Iris pigment epithelial cell (primary cell): Measurements from ENCODE around the gene NELFE.

ENCODE experiments used
- DNase-seq: peaks from one replicate; pipeline ENCODE4 v3.0.0-alpha.2; 2011; ENCODE audit warnings: low read depth

Gene NELFE

DNA sequence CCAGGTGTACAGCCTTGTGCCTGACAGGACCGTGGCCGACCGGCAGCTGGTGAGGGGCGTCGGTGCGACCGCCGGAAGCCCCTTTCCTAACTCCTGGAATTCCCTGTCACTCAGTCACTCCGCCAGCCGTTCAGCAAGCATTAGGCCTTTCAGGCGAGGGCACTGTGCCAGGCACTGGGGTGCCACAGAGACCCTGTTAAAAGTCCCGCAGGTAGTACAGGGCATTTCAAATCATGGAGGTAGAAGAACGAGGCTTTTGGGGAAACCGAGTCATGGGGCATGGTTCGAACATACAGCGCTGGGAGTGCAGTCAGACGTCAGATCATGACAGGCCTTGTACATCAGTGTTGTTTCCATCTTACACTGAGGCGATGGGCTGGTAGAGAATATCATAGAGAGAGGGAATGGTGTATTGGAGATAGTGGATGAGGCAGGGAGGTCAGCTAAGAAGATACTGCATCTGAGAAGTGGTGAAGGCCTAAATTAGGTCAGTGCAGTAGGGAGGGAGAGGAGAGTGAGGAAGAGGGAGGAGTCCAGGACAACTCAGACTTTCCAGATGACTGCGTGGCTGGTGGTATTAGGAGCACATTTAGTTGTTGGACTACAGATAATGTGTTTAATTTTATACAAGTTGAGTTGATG, 14.1 kb upstream of the NELFE start:
- DNase-seq, result peak; percentile 80

DNA sequence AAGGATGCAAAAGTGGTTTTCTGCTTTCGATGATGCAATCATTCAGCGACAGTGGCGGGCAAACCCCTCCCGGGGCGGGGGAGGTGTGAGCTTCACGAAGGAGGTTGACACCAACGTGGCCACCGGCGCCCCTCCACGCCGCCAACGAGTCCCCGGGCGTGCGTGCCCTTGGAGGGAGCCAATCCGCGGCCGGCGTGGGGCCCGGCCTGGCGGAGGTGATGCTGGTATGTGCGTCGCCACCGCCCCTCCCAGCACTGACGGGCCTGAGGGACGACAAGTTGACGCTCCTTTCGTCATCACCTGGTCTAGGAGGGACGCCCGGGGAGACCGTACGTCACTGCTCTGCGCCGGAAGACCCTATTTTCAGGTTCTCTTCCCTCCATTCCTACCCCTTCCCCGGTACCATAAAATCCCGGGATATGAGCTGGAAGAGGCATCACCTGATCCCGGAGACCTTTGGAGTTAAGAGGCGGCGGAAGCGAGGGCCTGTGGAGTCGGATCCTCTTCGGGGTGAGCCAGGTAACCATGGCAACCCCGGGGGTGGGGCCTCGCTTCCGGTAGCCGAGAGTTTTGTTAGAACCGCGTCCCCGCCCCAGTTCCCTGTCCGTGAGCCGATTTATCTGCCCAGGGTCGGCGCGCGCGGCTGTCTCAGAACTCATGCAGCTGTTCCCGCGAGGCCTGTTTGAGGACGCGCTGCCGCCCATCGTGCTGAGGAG, 13.4 kb upstream of the NELFE start, which contains the start of gene DXO:
DXO (minus strand) TSS at position 146 of the 716 bp plus-strand sequence. CDS start 463 bp downstream, outside the sequence.
- peak; percentile 99 for DNase-seq

DNA sequence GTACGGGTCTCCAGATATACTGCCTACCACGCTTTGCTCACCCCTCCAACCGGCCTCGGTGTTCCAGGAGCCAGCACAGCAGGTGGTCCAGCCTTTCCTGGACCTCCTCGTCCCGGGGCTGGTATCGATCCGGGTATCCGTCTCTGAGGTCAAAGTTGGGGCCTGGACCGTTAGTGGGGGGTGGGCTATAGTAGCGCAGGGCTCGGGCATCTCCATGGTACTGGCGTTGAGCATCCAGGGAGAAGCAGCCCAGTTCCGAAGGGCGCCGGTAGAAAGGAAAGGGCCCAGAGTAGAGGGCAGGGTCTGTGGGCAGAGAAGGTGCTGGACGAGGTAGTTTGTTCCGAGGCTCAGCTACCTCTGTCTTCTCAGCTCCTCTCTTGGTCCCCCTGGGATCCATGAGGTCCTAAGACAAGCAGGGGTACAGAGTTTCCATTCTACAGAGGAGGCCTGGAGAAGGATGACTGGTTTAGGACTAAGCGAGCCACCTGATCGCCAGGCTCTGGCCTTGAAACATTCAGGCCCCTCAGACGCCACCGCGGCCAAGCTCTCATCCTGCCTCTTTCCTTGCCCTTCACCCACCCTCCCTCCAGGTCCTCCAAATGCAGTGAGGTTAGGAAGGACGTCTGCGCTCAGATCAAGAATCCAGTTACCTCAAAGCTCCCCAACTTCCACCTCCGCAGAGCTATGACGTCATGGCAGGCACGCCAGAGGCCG, 12.7 kb upstream of the NELFE start:
- DNase-seq, result no peak

DNA sequence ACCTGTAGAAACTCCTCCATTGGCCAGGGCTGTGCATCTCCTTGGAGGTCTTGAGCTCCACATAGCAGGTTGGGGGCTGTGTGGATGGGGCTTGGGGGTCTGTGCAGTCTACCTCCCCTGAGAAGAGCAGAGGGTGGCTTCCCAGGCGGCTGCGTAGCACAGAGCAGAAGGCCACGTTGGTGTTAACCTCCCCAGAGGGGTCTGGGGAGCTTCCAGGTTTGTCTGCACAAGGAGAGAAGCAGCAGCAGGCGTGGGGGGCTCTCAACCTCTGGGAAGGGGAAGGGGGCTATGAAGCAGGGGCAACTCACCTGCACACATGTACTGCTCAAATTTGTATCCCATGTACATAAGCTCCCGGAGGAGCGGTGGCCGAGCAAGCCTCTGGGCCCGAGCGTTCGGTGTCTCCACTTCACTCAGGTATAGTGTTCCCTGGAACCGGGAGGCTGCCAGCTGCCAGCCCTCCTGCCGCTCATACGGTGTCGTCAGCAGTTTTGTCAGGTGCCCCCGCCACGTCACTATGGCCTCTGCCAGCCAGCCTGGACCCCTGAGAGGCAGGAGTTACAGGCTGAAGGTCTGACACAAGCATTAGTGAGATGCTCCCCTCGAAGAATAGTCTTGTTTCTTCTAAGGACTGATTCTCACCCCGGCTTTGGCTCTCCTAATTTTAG, 12.0 kb upstream of the NELFE start:
- no peak for DNase-seq

DNA sequence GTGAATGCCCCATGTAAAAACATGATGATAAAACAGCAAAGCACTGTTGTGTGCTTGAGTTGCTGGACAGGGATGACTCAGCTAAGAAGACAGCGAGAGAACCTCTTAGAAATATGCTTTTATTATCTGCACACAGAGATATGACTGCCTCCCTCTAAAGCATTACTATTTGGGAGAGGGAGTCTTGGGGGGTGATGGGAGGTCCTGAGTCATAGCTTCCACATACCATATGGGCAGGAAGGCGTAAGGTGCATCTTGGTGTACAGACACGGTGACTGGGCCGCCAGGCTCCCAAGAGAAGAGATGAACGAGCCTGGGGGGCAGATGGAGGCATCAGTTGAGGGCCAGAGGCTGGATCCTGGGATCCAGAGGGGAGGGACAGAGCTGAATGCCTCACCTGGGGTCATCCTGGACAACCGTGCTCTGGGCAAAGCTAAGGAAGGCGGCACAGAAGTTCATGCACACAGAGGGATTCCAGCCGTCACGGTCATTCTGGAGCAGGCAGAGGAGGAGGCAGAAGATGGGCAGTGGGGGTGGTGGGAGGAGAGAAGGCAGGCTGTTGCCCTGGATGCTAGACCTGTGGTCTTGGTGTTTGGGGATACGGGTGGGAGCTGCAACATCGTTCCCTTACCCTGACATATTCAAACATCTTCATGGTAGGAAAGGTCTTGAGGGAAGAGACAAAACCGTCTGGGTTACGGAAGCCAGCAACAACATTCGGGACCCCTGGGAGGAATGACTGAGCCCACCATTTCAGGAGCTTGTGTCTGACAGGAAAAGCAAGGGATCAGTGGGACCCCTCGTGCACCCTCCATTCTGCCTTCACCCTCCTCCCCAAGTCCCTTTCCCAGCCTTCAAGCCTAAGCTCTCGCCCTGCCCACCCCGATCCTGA, 11.2 kb upstream of the NELFE start:
- DNase-seq, result peak; percentile 68

DNA sequence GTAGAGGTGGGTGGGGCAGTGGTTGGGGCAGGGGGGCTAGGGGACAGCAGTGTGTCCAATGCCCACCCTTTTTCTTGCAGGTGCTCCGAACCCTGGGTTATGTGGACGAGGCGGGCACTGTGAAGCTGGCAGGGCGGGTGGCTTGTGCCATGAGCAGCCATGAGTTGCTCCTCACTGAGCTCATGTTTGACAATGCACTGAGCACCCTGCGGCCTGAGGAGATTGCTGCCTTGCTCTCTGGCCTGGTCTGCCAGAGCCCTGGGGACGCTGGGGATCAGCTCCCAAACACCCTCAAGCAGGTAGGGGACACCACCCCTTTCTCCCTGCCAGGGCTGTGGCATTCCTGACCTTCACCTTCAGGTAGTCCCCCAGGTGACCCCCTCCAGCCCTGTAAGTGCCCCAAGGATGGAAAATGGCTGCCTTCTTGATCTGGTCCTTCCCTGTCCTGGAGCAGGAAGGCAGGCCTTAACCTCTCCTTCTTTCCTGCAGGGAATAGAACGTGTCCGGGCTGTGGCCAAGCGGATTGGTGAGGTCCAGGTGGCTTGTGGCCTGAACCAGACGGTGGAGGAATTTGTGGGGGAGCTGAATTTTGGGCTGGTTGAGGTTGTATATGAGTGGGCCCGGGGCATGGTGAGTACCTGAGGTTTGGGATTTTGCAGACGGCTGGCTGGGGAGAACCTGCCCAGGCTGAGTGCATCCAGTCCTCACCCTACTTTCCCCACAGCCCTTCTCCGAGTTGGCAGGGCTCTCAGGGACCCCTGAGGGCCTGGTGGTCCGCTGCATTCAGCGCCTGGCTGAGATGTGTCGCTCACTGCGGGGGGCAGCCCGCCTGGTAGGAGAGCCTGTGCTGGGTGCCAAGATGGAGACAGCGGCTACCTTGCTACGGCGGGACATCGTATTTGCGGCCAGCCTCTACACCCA, 10.3 kb upstream of the NELFE start:
- DNase-seq, result no peak

DNA sequence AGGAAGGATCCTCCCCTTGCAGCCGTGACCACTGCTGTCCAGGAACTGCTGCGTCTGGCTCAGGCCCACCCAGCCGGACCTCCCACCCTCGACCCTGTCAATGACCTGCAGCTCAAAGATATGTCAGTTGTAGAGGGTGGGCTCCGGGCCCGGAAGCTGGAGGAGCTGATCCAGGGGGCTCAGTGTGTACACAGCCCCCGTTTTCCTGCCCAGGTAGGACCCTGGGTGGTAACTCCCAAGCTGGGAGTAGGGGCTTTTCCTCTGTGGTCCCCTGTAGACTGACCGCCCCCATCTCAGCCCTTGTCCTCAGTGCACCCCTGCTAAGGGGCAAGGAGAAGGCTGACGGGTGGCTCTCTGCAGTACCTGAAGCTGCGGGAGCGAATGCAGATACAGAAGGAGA, 9.6 kb upstream of the NELFE start:
- no peak for DNase-seq

DNA sequence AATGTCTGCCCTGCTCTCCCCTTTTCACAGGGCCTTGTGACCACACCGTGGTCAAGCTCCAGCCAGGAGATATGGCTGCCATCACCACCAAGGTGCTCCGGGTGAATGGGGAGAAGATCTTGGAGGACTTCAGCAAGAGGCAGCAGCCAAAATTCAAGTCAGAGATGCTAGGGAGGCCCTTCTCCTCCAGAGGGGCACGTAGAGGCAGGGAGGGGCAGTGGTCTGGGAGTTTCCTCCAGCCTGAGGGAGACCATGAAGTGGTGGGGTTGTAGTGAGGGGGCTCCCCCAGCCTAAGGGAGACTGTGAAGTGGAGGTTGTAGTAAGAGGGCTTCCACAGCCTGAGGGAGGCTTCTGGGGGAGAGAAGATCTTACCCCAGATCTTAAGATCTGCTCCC, 9.2 kb upstream of the NELFE start:
- DNase-seq, result no peak

DNA sequence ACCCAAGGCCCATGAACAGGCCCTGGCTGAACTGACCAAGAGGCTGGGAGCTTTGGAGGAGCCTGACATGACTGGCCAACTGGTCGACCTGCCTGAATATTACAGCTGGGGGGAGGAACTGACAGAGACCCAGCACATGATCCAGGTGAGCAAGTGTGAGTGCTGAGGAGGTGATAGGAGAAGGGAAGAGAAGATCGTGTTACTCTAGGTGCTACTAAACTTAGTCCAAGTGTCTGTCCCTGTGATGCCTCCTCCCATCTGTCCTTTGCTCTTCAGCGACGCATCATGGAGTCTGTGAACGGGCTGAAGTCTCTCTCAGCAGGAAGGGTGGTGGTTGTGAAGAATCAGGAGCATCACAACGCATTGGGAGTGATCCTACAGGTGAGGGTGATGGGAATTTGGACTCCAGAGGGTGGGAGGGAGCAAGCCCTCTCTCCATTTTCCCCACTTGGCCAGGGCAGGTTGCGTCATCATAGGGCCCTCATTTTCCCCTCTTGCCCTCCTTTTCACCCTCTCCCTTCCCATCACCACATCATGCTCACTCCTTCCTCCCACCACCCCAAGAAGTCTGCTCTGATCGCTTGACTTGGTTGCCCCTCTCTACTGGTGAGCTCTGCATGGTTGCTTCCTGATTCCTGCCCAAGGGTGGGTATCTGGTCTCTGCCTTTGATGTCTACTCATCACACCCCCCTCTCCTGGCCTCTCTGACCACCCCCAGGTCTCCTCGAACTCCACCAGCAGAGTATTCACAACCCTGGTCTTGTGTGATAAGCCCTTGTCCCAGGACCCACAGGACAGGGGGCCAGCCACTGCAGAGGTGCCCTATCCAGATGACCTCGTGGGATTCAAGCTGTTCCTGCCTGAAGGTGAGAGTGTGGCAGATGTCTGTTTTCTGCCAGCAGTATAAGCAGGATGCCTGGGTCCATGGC, 8.5 kb upstream of the NELFE start:
- DNase-seq, result no peak

DNA sequence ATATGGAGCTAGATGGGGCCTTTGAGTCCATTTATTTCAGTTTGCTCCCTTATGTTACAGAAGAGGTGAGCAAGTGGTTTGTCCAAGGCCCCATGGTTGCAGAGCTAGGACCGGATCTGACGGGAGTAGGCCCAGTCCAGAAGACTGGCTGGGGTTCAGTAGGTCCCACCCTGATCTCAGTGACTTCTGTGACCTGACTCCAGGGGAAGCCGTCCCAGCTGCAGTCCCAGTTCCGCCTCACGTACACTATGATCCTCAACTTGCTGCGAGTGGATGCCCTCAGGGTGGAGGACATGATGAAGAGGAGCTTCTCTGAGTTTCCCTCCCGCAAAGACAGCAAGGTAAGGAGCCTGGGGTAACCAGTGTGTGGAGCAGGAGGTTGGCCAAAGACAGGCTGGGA, 7.7 kb upstream of the NELFE start:
- DNase-seq, result no peak

DNA sequence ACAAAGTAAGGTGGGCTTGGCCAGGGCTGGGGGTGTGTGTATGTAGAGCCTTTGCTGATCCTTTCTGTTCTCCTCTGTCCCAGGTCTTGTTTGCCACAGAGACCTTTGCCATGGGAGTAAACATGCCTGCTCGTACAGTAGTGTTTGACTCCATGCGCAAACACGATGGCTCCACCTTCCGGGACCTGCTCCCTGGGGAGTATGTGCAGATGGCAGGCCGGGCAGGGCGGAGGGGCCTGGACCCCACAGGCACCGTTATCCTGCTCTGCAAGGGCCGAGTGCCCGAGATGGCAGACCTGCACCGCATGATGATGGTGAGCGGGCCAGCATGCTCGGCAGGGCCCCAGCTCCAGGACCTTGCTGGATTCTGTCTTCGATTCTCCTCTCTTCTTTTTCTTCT, 6.9 kb upstream of the NELFE start:
- no peak for DNase-seq

DNA sequence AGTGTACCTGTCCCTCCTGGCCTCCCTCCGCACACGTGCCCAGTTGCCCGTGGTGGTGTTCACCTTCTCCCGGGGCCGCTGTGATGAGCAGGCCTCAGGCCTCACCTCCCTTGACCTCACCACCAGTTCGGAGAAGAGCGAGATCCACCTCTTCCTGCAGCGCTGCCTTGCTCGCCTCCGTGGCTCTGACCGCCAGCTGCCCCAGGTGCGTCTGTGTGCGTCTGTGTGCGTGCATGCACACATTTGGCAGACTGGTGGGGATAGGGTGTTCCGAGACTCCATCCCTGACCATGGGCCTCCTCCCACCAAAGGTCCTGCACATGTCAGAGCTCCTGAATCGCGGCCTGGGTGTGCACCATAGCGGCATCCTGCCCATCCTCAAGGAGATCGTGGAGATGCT, 5.2 kb upstream of the NELFE start:
- no peak for DNase-seq

DNA sequence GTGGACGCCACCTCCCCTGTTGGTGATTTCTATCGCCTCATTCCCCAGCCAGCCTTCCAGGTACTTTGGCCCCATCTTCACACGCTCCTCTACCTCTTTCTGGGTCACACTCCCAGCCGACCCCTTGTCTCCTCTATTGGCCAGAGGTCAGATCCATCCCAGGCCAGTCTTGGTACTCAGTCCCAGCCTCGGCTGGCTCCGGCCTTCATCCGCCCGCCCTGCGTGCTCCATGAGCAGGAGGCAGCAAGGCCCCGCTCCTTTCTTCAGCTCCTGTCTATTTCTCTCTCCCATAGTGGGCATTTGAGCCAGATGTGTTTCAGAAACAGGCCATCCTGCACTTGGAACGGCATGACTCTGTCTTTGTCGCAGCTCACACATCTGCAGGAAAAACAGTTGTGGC, 2.8 kb upstream of the NELFE start:
- no peak for DNase-seq

DNA sequence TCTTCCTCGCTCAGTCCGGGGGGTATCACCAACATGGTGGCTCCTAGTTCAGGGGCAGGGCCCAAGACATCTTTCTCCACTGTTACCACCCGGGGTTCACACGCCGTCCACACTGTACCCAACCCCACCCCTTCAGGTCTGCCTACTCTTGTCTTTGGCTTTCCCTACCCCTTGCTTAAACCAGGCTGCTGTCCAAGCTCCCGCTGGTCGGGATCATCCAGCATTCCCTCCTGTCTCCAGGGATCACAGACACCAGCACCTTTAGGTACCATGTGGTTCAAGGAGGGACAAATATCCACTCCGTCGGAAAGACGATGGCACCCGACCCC, 395 bp downstream of the NELFE start:
- no peak for DNase-seq

DNA sequence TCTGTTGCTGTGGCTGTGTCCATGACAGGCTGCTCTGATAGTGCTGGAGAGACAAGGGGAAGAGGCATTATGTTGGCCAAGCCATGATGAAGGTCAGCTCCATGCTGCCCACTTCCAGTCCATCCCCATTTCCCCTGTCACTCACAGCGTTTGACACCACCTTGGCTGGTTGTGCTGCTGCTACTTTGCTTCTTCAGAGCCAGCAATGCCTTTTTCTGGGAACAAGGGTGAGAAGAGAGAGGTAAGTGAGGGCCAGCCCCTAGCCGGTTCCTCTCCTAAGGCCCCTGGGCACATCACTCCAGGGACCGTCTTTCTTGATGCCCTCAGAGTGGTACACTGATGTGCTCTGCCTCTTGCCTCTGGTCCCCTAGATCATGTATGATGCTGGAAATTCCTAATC, 2.0 kb downstream of the NELFE start:
- DNase-seq, result no peak

DNA sequence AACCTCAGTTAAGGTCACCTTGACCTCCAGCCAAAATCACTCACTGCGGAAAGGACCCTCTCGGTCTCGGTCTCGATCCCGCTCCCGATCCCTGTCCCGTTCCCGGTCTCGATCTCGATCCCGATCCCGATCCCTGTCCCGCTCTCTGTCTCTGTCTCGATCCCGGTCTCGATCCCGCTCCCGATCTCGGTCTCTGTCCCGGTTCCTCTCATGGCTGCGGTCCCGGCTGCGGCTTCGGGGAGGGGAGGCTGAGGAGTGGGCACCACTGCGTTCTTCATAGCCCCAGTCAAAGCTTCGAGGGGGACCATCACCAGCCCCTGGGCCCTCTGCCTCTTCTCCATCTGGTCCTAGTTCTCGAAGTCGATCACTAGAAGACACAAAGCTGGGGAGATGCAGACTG, 4.3 kb downstream of the NELFE start:
- DNase-seq, result no peak

DNA sequence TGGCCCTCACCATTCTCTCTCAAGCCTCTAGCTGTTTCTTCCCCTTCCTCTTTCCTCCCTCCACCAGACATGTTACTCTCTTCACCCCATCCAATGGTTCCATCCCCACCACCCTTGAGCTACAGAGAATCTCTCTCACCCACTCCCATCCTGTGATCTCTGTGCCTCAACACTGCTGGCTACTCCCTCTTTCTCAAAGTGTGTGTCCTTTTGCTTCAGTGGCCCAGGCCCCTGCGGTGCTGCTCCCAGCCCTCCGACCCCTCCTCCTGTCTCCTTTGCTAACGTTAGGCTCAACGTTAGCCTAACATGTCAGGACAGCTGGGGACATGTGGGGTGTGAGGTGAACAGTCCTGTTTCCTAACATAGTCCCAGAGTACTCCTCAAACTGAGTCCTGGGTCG, 5.9 kb downstream of the NELFE start:
- DNase-seq, result no peak

DNA sequence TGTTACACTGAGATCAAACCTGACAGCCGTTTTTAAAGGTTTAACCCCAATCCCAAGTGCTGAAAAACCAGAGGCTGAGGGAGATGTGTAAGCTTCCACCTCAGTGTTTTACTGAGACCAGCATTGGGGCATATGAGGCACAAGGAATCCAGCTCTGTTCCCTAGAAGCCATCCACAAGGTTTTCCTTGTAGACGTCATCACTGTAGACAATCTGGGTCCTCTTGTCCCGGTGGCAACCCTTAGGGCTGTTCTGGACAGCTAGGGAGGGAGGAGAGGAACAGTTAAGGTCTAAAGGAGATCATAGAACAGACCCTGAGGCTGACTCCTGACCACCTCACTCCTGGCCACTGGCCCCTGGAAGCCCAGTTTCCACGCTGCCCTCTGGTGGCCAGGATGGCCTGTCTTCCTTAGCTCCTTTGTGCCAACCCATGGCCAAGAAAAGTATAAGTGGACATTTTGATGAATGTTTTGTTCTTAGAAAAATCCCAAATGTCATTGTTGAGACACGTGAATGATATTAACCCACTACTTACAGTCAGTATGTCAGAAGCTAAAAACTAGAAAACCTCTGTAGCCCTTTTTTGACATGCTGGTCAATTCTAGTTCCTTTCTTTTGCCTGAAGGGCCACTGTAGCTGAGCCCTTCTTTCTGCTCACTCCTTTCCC, 6.5 kb downstream of the NELFE start:
- peak; percentile 60 for DNase-seq

DNA sequence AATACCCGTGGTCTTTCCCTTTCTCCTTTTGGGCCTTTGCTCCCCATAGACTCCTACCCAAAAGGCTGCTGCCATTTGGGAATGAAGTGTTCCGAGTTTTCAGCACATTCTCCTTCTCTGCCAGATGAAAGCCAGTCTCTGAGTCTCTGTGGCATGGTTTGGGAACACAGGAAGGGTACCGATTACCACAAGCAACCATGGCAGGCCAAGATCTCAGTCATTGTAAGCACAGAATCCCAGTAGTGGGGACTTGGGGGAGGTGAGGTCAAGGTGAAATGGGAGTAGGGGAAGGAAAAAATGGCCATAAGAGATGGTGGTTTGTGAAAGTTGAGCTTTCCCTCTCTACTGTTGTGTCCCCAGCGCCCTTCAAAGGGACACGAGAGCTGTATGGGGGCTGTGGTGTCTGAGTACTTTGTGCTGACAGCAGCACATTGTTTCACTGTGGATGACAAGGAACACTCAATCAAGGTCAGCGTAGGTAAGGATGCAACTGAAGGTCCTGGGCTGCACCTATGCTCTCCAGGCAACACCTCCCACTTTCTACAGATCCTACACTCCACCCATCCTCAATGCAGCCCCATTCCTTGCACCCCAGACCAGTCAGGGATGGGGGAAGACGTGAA, 8.7 kb downstream of the NELFE start:
- DNase-seq, result no peak
